Thoracic aorta (tissue), 2 donors: Measurements from ENCODE around the gene WDR64. TPM values are rescaled to one million over a fixed set of nuclear protein-coding genes. Genes with fewer than 3 reads are reported as not detected.
"Not testable (repeated sequence)": the region's sequence is repeated elsewhere in the genome, so short reads cannot be mapped to it uniquely, and the experiment has no call there.

Source experiments
- ATAC-seq: fragments of 150-250 bp; one replicate; pipeline ENCODE4 v1.8.0; 2017; ENCODE audit warnings: low read depth; ENCODE audit not compliant: insufficient number of reproducible peaks, low FRiP score
- DNase-seq: peaks from one replicate; pipeline ENCODE4 v3.0.0-alpha.2; 2020; ENCODE audit warnings: low spot score
- H3K27ac ChIP-seq, 2 donors: fragments of 200-600 bp; sonication (generic); 1 replicate in 1 of 2; 2 replicates in 1 of 2; pipeline ENCODE4 v1.5.1; 2016; ENCODE audit warnings: mild to moderate bottlenecking in 2 of 2, moderate library complexity in 2 of 2
- H3K27me3 ChIP-seq: fragments of 200-600 bp; sonication (generic); replicated peaks from 2 replicates; pipeline ENCODE4 v1.6.0; 2016; ENCODE audit warnings: mild to moderate bottlenecking; ENCODE audit not compliant: insufficient read depth
- H3K36me3 ChIP-seq: fragments of 200-600 bp; sonication (generic); one replicate; pipeline ENCODE4 v1.5.1; 2016
- H3K4me1 ChIP-seq, 2 donors: fragments of 200-600 bp; sonication (generic); 1 replicate in 1 of 2; 2 replicates in 1 of 2; pipeline versions ENCODE4 v1.5.1 to v1.6.0; 2016; ENCODE audit warnings: low read depth in 2 of 2, mild to moderate bottlenecking in 1 of 2; ENCODE audit not compliant: control insufficient read depth in 1 of 2
- H3K4me3 ChIP-seq: fragments of 200-600 bp; sonication (generic); 2 replicates; pipeline ENCODE4 v1.5.1; 2016; ENCODE audit warnings: mild to moderate bottlenecking
- H3K9me3 ChIP-seq: fragments of 200-600 bp; sonication (generic); 2 replicates; pipeline ENCODE4 v1.5.1; 2016
- CTCF ChIP-seq: fragments of 200-600 bp; sonication (generic); IDR thresholded peaks from one replicate; pipeline ENCODE4 v1.5.1; 2019; ENCODE audit warnings: antibody characterized with exemption
- total RNA-seq, 2 donors: library from RNA; depleted of rRNA; stranded (reverse); fragments of >200 nt; gene quantifications; one replicate each; pipeline versions ENCODE4 v1.1.0 to v1.2.3, GENCODE V29; 2016

Gene WDR64
- total RNA-seq, 2 donors from 2014 or later: not detected

- Histone ChIP-seq H3K27me3 (no peaks in the 10 kb centered on the region), H3K4me1 (no peaks in the 10 kb centered on the region), H3K36me3 (no peaks in the 10 kb centered on the region), H3K9me3 (no peaks in the 10 kb centered on the region), H3K27ac (no peak overlapping the region), H3K4me3 (no peak overlapping the region)
- no peak for ATAC-seq
- DNase-seq: no peak
- TF ChIP-seq CTCF: no peak
Measured at GRCh38 chr1:241701483-241702295, 49.6 kb downstream of the WDR64 start.

GRCh38 chr1:241702442-241703373 lies 50.6 kb downstream of the WDR64 start:
- Histone ChIP-seq H3K4me3 (no peak overlapping the region), H3K9me3 (no peaks in the 10 kb centered on the region), H3K4me1 (no peaks in the 10 kb centered on the region), H3K36me3 (no peaks in the 10 kb centered on the region), H3K27ac (no peak overlapping the region), H3K27me3 (no peaks in the 10 kb centered on the region)
- ATAC-seq (no peak), DNase-seq (no peak)
- no peak for TF ChIP-seq CTCF

GRCh38 chr1:241703739-241704138 lies 51.7 kb downstream of the WDR64 start:
- H3K4me1 ChIP-seq, DNase-seq, H3K36me3 ChIP-seq, H3K9me3 ChIP-seq, ATAC-seq, H3K27ac ChIP-seq, H3K4me3 ChIP-seq, H3K27me3 ChIP-seq: not testable (repeated sequence)

GRCh38 chr1:241706257-241706656 lies 54.2 kb downstream of the WDR64 start:
- DNase-seq: no peak
- Histone ChIP-seq H3K27ac (no peak overlapping the region), H3K9me3 (no peaks in the 10 kb centered on the region), H3K4me1 (no peaks in the 10 kb centered on the region), H3K27me3 (no peaks in the 10 kb centered on the region), H3K4me3 (no peak overlapping the region), H3K36me3 (no peaks in the 10 kb centered on the region)
- ATAC-seq: no peak
- no peak for TF ChIP-seq CTCF

GRCh38 chr1:241706967-241707366 lies 54.9 kb downstream of the WDR64 start:
- no peak for ATAC-seq
- H3K27ac ChIP-seq: no peak overlapping the region

More at GRCh38 chr1:241706967-241707366, 54.9 kb downstream of the WDR64 start:
- no peaks in the 10 kb centered on the region for H3K4me1 ChIP-seq
- H3K4me3 ChIP-seq: no peak overlapping the region
- no peak for DNase-seq
- no peaks in the 10 kb centered on the region for H3K36me3 ChIP-seq
- no peaks in the 10 kb centered on the region for H3K27me3 ChIP-seq
- H3K9me3 ChIP-seq: no peaks in the 10 kb centered on the region
- TF ChIP-seq CTCF: no peak
